Mesodermal cell (in vitro differentiated cells): ENCODE results near the gene MPHOSPH9.

Experiments used
- H3K27ac ChIP-seq: 2 replicates; pipeline ENCODE4 v1.7.0; 2013; ENCODE audit warnings: mild to moderate bottlenecking, low read depth, low read length, moderate library complexity; ENCODE audit not compliant: severe bottlenecking
- H3K36me3 ChIP-seq: 2 replicates; pipeline ENCODE4 v1.7.1; 2013; ENCODE audit warnings: mild to moderate bottlenecking, low read length, moderate library complexity; ENCODE audit not compliant: control insufficient read depth, insufficient read depth
- H3K4me1 ChIP-seq: one replicate; pipeline ENCODE4 v1.7.1; 2013; ENCODE audit warnings: mild to moderate bottlenecking, low read length; ENCODE audit not compliant: insufficient read depth, control insufficient read depth, poor library complexity, severe bottlenecking
- H3K4me3 ChIP-seq: 2 replicates; pipeline ENCODE4 v1.7.0; 2013; ENCODE audit warnings: low read length, control low read depth, mild to moderate bottlenecking; ENCODE audit not compliant: insufficient read depth, poor library complexity, severe bottlenecking; ENCODE audit errors: extremely low read depth
- H3K9me3 ChIP-seq: 2 replicates; pipeline ENCODE4 v1.7.1; 2013; ENCODE audit warnings: mild to moderate bottlenecking, low read length, moderate library complexity; ENCODE audit not compliant: control insufficient read depth
- WGBS, 2 experiments: methylation state at CpG; one replicate each; pipeline ENCODE4 v1.1.5; 2013; ENCODE audit warnings: missing lambda C conversion rate in 2 of 2; ENCODE audit not compliant: insufficient coverage in 2 of 2; 5-methylcytosine and 5-hydroxymethylcytosine counted together

The MPHOSPH9 gene

GRCh38 chr12:123267991-123268843 is 35.3 kb upstream of the MPHOSPH9 start:
- no peak overlapping the region for H3K4me3 ChIP-seq
- 93 to 95% methylated on average over 31 to 34 of the region's 36 CpGs for WGBS, 2 experiments

GRCh38 chr12:123267335-123267920 is 34.5 kb upstream of the MPHOSPH9 start:
- H3K36me3 ChIP-seq, result peaks cover 65% of the 10 kb centered on the region
- WGBS, 2 experiments, result 86 to 87% methylated on average over 4 to 5 of the region's 7 CpGs
- H3K4me3 ChIP-seq, result no peak overlapping the region
- H3K27ac ChIP-seq, result peak overlapping the region; percentile 36
- no peaks in the 10 kb centered on the region for H3K9me3 ChIP-seq
- H3K4me1 ChIP-seq, result peaks cover 14% of the 10 kb centered on the region

More at GRCh38 chr12:123267991-123268843, 35.3 kb upstream of the MPHOSPH9 start:
- peaks cover 57% of the 10 kb centered on the region for H3K36me3 ChIP-seq
- H3K27ac ChIP-seq, result peak overlapping the region; percentile 96
- no peaks in the 10 kb centered on the region for H3K9me3 ChIP-seq
- peaks cover 17% of the 10 kb centered on the region for H3K4me1 ChIP-seq

- Histone ChIP-seq H3K36me3 (peaks cover 71% of the 10 kb centered on the region), H3K4me3 (no peak overlapping the region), H3K4me1 (peaks cover 11% of the 10 kb centered on the region), H3K9me3 (no peaks in the 10 kb centered on the region), H3K27ac (no peak overlapping the region)
- WGBS, 2 experiments, result 99 to 100% methylated on average over 14 to 15 of the region's 19 CpGs
Observed at GRCh38 chr12:123266679-123267277, 33.8 kb upstream of the MPHOSPH9 start.

- Histone ChIP-seq H3K27ac (no peak overlapping the region), H3K4me1 (peaks cover 11% of the 10 kb centered on the region), H3K36me3 (peaks cover 78% of the 10 kb centered on the region), H3K4me3 (no peak overlapping the region), H3K9me3 (no peaks in the 10 kb centered on the region)
- 95 to 96% methylated on average over 29 to 33 of the region's 35 CpGs for WGBS, 2 experiments
Observed at GRCh38 chr12:123265851-123266678, 33.1 kb upstream of the MPHOSPH9 start.

GRCh38 chr12:123264642-123265041 is 31.7 kb upstream of the MPHOSPH9 start:
- Histone ChIP-seq H3K4me1 (peaks cover 11% of the 10 kb centered on the region), H3K4me3 (no peak overlapping the region), H3K9me3 (no peaks in the 10 kb centered on the region), H3K27ac (no peak overlapping the region), H3K36me3 (peaks cover 93% of the 10 kb centered on the region)
- 74 to 89% methylated on average over 4 to 7 of the region's 7 CpGs for WGBS, 2 experiments

GRCh38 chr12:123263196-123263817 is 30.4 kb upstream of the MPHOSPH9 start:
- WGBS, 2 experiments, result 92 to 97% methylated on average over 5 to 7 of the region's 8 CpGs
- Histone ChIP-seq H3K9me3 (no peaks in the 10 kb centered on the region), H3K4me3 (no peak overlapping the region), H3K4me1 (peaks cover under 1% of the 10 kb centered on the region), H3K27ac (no peak overlapping the region), H3K36me3 (peaks cover 99% of the 10 kb centered on the region)

- Histone ChIP-seq H3K4me3 (no peak overlapping the region), H3K27ac (no peak overlapping the region), H3K36me3 (peaks cover 95% of the 10 kb centered on the region), H3K9me3 (no peaks in the 10 kb centered on the region), H3K4me1 (no peaks in the 10 kb centered on the region)
- WGBS, 2 experiments, result 90% methylated on average over 3 of the region's 4 CpGs; no CpG with 5 or more reads in 1 of the 2 experiments
Observed at GRCh38 chr12:123261196-123261595, 28.3 kb upstream of the MPHOSPH9 start.

- no peaks in the 10 kb centered on the region for H3K4me1 ChIP-seq
- H3K4me3 ChIP-seq, result no peak overlapping the region
- H3K36me3 ChIP-seq, result peaks cover 94% of the 10 kb centered on the region
- H3K27ac ChIP-seq, result no peak overlapping the region
- WGBS, 2 experiments, result 85 to 87% methylated on average over 9 of the region's 9 CpGs
- H3K9me3 ChIP-seq, result no peaks in the 10 kb centered on the region
Observed at GRCh38 chr12:123260081-123260480, 27.1 kb upstream of the MPHOSPH9 start.

DNA sequence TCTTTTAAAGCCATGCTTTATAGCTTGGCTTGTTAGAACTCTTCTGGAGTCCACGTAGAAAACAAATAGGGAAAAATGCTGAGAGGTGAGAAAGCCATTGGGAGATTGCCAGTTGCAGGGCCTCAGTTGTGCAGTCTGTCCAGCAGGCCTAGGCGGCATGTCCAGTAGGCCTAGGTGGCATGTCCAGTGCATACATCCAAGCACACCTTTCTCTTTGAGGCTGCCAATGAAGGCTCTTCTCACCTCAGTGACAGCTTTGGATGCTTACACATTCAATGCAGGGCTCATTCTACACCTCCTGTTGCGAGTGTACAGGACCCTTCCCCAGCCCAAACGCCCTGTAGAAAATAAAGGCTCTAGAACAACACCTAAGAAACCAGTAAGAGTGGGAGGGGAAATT is 25.7 kb upstream of the MPHOSPH9 start:
- no peaks in the 10 kb centered on the region for H3K9me3 ChIP-seq
- no peak overlapping the region for H3K27ac ChIP-seq
- H3K4me1 ChIP-seq, result no peaks in the 10 kb centered on the region
- H3K4me3 ChIP-seq, result no peak overlapping the region
- WGBS, 2 experiments, result 92 to 100% methylated on average over 2 of the region's 4 CpGs
- H3K36me3 ChIP-seq, result peaks cover 95% of the 10 kb centered on the region
